Calu3 (cell line): Measurements from ENCODE around the gene SYNPO. TPM values are rescaled to one million over a fixed set of nuclear protein-coding genes. Genes with fewer than 3 reads are reported as not detected.
A peak's percentile ranks its signal among the peaks of the same experiment; 100 is the strongest.

Experiments
- BruUV-seq: library from RNA; stranded (reverse); fragments of 400-500 nt; replicated peaks from 2 replicates; lab custom pipeline; 2021; lab: Mats Ljungman, UMichigan
- CTCF ChIA-PET: fragments of 300-600 bp; sonication (Branson Sonifier 250); formaldehyde crosslinking; loops from one replicate; lab custom pipeline; 2022; ENCODE audit warnings: antibody characterized with exemption; lab: Charles Lee
- DNase-seq: peaks from one replicate; pipeline ENCODE4 v3.0.0; 2022
- H3K27ac Mint-ChIP-seq: one replicate; pipeline ENCODE4 v1.8.0; 2022; ENCODE audit warnings: mixed read lengths; ENCODE audit not compliant: unreplicated experiment
- H3K27me3 Mint-ChIP-seq: one replicate; pipeline ENCODE4 v1.8.0; 2022; ENCODE audit warnings: mixed read lengths; ENCODE audit not compliant: unreplicated experiment
- H3K36me3 Mint-ChIP-seq: one replicate; pipeline ENCODE4 v1.8.0; 2022; ENCODE audit warnings: mild to moderate bottlenecking, moderate library complexity, mixed read lengths; ENCODE audit not compliant: insufficient read depth, unreplicated experiment
- H3K4me1 Mint-ChIP-seq: one replicate; pipeline ENCODE4 v1.8.0; 2022; ENCODE audit warnings: mild to moderate bottlenecking, low read depth, mixed read lengths; ENCODE audit not compliant: unreplicated experiment
- H3K4me3 Mint-ChIP-seq: one replicate; pipeline ENCODE4 v1.8.0; 2022; ENCODE audit warnings: mild to moderate bottlenecking, low read depth, moderate library complexity, mixed read lengths; ENCODE audit not compliant: unreplicated experiment
- H3K9me3 Mint-ChIP-seq: one replicate; pipeline ENCODE4 v1.8.0; 2022; ENCODE audit warnings: low read depth, mixed read lengths; ENCODE audit not compliant: unreplicated experiment
- CTCF ChIP-seq: fragments of 200-600 bp; IDR thresholded peaks from one replicate; pipeline ENCODE4 v1.8.0; 2022; ENCODE audit warnings: antibody characterized with exemption; ENCODE audit not compliant: unreplicated experiment
- intact Hi-C: fragments of 100-400 bp; cut with micrococcal nuclease; formaldehyde crosslinking; loops from one replicate; pipeline ENCODE4 v1.10.0; 2022; ENCODE audit not compliant: unreplicated experiment
- total RNA-seq: library from RNA; stranded (reverse); gene quantifications from 2 replicates; pipeline ENCODE4 v1.2.3, GENCODE V29; 2022

The SYNPO gene
- total RNA-seq, 1 experiment from 2014 or later = 0.92 TPM

DNA sequence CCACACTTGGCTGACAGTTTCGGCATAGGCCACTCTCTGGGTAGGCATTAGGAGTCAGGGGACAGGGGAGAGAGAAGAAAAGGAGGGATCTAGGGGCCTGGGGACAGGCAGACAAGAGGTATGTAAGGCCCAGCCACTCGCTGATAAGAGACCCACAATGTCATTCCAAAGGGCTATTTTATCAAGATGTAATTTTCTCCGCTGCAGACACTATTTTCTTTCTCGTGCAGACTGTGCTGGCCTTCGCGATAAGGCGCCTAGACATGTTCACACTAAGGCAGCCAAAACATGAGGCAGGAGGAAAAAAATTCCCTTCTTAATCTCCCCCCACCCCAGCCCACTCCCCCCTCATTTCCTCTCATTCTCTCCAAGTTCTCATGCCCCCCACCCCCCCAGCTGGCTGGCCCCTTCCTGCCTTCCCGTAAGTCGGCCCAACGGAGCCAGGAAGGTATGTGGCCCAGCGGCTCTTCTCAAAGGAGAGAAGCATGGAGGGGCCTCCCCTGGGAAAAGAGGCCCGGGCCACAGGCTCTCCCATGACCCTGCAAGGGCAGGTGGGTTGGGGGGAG lies 44.9 kb upstream of the SYNPO start:
- no TSS peak for BruUV-seq
- Mint-ChIP-seq H3K36me3 (peaks cover 9% of the 10 kb centered on the region), H3K27ac (no peak overlapping the region), H3K9me3 (no peaks in the 10 kb centered on the region), H3K4me3 (no peak overlapping the region), H3K27me3 (no peaks in the 10 kb centered on the region), H3K4me1 (peaks cover 11% of the 10 kb centered on the region)
- TF ChIP-seq CTCF = no peak
- CTCF ChIA-PET = no interaction called here
- intact Hi-C loops = no loop called here
- DNase-seq = no peak

DNA sequence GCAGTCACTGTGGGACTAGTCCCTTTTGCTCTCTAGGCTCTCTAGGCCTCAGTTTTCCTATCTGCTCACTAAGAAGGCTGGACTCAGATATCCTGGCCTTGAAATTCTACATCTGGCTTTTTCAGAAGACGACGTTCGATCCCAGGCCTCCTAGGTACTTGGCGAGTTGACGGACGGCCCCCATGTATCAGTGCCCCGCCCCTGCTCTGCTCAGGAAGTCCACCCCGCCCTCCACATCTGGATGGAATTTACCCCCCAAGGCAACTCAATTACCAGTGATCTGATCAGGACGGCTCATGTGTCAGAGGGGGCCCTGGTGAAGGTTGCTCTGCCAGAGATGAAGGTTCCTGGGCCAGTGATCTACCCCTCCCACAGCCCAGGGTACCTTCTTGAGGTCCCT lies 44.1 kb upstream of the SYNPO start:
- no peak for DNase-seq
- intact Hi-C loops = no loop called here
- peak overlapping the region; percentile 9 for H3K27ac Mint-ChIP-seq

DNA sequence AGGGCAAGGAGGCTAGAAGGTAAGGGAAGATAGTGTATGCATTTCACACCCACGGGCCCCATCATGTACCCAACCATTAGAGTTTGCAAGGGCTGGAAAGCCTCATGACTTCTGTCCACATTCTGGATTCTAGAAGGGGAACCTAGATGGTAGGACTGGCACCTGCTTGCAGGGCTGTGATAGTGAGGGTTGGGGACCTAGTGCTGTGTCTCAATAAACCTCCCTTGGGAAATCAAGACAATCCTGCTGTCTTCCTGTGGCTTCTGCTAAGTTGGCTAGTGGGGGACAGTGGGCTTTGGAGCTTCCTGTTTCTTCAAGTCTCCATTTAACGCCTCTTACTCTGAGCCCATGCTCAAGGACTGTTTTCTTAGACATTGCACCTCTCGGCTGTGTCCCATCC lies 43.6 kb upstream of the SYNPO start:
- H3K4me3 Mint-ChIP-seq = no peak overlapping the region
- CTCF ChIA-PET = no interaction called here
- TF ChIP-seq CTCF = no peak
- no peak overlapping the region for H3K27ac Mint-ChIP-seq
- no peak for DNase-seq
- no TSS peak for BruUV-seq
- H3K36me3 Mint-ChIP-seq = peaks cover 9% of the 10 kb centered on the region
- intact Hi-C loops = no loop called here
- peaks cover 11% of the 10 kb centered on the region for H3K4me1 Mint-ChIP-seq
- H3K9me3 Mint-ChIP-seq = no peaks in the 10 kb centered on the region
- H3K27me3 Mint-ChIP-seq = no peaks in the 10 kb centered on the region

More for the DNA sequence above, 44.1 kb upstream of the SYNPO start:
- CTCF ChIA-PET = no interaction called here
- H3K27me3 Mint-ChIP-seq = no peaks in the 10 kb centered on the region
- peaks cover 9% of the 10 kb centered on the region for H3K36me3 Mint-ChIP-seq
- TF ChIP-seq CTCF = no peak
- H3K4me3 Mint-ChIP-seq = no peak overlapping the region
- peaks cover 11% of the 10 kb centered on the region for H3K4me1 Mint-ChIP-seq
- no TSS peak for BruUV-seq
- H3K9me3 Mint-ChIP-seq = no peaks in the 10 kb centered on the region

GRCh38 chr5:150598006-150598405 lies 42.5 kb upstream of the SYNPO start:
- H3K36me3 Mint-ChIP-seq = peaks cover 9% of the 10 kb centered on the region
- no peak overlapping the region for H3K27ac Mint-ChIP-seq
- no peak overlapping the region for H3K4me3 Mint-ChIP-seq
- H3K9me3 Mint-ChIP-seq = no peaks in the 10 kb centered on the region
- peaks cover 11% of the 10 kb centered on the region for H3K4me1 Mint-ChIP-seq
- CTCF ChIA-PET = no interaction called here
- no peak for DNase-seq
- H3K27me3 Mint-ChIP-seq = no peaks in the 10 kb centered on the region
- TF ChIP-seq CTCF = no peak
- intact Hi-C loops = no loop called here
- no TSS peak for BruUV-seq
